Ramos (cell line): Measurements from ENCODE around the gene IGFBP5.

Experiments
- in situ Hi-C: fragments of 300-500 bp; cut with MboI; formaldehyde crosslinking; loops from one replicate; pipeline ENCODE4 v1.14.3; 2022; ENCODE audit warnings: low sequenced_read_pairs; ENCODE audit not compliant: unreplicated experiment

IGFBP5 gene, protein sequence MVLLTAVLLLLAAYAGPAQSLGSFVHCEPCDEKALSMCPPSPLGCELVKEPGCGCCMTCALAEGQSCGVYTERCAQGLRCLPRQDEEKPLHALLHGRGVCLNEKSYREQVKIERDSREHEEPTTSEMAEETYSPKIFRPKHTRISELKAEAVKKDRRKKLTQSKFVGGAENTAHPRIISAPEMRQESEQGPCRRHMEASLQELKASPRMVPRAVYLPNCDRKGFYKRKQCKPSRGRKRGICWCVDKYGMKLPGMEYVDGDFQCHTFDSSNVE

DNA sequence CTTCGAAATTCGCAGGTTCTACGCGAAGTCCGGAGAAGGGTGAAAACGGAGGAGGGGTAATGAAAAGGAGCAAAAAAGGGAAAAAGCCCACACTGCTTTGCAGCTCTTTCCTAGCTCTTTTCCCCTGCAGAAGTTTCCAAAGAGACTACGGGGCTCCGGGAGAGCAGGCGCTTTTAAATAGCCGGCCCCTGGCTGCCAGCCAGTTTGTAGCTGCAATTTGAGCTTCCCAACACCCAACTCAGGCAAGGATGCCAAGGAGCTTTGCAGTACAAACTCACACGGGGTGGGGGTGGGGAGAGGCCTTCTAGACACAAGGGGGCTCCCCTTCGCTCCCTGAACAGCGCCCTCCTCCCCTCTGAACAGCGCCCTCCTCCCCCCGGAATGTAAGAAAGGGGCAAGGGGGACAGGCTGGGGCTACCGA, at the start of gene IGFBP5:
Gene IGFBP5 (minus strand): TSS at position 149 of the 421 bp plus-strand sequence. CDS start 774 bp downstream, outside the sequence.
- in situ Hi-C loops: loop anchor here (25.0 kb wide), 1 partner anchor 817 kb away; no protein-coding TSS in a partner anchor

DNA sequence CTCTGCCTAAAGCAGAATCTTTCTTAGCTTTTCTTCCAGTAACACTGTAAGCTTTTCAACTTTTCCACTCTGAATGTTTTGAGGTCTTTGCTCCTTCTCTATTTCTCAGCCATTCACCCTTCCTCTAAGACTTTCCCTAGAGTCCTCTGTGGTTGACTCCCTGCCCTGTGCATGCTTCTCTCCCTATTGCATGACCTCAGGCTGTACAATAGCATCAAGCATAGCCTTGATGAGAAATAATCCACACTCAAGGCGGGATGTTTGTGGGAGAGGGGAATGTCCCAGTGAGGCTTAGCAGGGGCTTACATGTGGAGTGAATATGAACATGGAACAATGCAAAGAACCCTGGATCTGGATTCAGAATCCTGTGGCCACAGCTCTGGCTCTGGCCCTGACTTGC, 48.4 kb upstream of the IGFBP5 start:
- in situ Hi-C loops: no loop called here

DNA sequence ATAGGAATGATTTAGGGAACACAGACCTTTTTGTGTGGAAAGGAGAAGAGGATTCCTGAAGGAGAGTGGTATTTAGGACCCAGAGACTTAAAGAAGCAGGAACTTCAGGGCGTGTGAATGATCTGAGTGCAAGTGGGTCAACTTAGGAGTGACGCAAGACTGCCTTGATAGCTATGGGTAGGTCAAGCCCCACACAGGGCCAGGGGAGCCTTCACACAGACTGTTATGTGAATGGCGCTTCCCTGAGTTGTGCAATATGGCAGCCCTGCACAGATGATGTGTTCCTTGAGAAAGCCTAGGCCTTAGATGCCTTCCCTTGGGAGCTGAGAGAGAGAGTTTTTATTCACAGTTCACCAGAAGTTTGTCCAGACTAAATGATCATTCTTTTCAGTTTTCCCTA, 47.1 kb upstream of the IGFBP5 start:
- in situ Hi-C loops: no loop called here

DNA sequence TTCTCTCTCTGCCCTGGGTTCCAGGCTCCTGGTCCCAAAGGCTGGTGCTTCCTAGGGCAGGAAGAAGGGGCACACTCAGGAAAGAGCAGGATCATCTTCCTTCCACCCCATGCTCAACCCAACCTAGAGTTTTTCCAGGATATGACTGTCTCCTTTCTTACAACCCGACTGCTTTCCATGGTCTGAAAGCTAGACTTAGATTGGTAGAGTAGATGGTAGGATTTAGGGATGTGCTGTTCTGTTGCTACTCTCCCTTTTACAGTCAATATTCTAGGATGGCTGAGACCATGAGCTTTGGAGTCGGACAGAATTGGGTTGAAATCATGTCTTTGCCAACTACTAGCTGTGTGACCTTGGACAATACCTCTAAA, 45.9 kb upstream of the IGFBP5 start:
- in situ Hi-C loops: no loop called here

DNA sequence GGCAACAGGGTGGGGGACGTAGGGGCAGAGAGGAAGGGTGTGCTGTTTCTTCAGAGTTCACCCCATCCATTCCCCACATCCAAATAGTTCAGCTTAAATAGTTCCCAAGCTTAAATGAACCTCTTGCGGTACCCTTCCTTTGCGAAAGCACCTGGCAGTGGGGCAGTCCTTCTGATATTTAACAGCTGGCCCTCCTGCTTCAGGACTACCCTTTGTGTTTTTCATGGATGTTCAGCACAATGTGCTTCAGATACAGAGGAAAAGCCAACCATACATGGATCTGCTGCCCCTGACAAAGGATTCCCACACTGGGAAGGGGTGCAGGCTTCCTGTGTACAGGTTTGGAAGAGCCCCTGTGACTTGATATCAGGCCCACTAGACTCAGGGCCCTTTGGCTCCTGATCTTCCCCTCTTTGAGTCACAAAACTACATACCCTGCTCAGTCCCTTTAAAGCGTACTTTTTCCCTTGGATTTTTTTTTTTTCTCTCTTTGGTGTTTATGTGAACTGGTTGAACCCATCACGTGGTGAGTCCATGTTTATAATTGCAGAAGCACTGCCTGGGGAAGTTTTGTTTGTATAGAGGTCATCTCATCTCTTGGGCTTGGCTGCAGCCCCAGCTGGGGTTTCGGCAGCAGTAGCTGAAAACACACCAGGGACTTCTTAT, 45.3 kb upstream of the IGFBP5 start:
- in situ Hi-C loops: no loop called here

DNA sequence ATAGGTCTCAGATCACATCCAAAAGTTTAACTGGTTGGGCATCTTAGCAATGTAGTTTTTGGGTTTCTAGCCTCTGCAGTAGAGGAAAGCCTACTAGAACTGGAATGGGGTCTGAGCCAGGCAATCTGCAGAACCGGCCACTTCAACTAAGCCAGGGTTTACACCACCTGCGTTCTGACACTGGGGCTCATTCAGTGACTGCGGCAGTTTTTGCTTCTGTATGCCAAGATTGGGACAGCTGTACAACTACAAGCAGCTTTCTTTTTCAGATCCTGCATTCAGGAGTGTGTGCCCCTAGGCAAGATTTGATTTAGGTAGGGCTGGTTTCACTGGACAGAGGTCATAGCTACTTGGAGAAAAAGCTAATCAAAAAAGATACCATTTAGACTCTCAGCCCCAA, 43.7 kb upstream of the IGFBP5 start:
- in situ Hi-C loops: no loop called here

DNA sequence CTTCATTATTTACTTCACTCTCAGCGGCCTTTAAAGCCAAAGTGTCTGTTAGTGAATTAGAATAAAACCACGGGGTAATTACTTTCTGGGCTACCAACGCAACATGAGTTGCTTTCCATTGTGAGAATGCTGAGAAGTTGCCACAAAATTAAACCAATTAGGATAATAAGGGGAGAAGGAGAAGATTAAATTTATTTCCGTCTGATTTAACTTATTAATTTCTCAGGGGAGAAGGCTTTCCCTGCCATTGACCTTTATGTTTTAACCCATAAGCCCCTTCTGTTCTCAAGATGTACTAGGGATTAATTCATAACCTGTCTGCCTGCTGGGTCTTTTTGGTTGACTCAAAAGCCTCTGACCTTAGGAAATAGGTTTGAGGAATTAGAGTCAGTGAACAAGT, 42.3 kb upstream of the IGFBP5 start:
- in situ Hi-C loops: no loop called here

DNA sequence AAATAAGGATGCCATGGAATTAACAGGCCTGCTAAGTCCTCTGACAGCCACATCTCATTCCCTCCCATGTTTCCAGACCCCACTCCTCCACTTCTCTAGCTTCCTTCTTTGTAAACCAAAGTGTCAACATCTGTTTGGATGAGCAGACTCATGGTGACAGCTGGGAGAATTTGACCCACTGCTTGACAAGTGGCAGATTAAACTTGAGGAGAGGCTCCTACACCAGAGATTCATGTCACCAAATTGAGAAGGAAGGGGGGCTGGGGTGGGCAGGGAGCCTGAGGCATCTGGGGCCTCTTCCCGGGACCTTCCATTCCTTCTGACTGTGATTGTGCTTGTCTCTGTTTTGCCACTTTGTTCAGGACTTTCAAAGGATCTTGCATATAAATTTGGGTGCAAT, 41.0 kb upstream of the IGFBP5 start:
- in situ Hi-C loops: no loop called here

DNA sequence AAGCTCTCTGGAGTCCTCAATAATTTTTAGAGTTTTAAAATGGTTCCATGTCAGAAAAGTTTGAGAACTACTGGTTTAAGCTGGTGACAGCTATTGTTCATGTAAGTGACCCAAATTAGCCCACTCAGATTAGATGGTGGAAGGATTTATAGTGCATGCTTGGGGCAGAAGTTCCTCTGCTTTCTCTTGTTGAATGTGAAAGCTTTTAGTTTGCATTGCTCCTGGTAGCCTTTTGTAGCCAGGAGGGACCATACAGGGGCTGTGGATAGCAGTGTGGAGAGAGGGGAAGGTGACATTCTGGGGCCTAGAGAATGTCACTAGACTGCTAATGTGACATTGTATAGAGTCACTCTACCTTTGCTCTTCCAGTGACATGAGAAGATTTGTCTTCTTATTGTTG, 40.3 kb upstream of the IGFBP5 start:
- in situ Hi-C loops: no loop called here

DNA sequence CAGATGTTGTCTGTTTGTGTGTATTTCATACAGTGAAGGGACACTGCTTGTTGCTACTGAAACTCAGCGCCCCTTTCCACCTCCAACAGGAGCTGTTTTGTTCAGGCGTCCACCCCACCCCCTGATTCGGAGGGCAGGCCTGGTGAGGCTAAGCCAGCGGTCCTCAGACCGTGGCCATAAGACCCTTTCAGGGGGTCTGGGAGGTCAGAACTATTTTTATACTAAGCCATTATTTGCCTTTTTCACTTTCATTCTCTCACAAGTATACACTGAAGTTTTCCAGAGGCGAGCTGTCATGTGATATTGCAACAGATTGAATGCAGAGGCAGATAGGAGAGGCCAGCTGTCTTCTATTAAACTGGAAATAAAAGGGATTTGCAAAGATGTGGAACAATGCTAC, 39.7 kb upstream of the IGFBP5 start:
- in situ Hi-C loops: no loop called here

DNA sequence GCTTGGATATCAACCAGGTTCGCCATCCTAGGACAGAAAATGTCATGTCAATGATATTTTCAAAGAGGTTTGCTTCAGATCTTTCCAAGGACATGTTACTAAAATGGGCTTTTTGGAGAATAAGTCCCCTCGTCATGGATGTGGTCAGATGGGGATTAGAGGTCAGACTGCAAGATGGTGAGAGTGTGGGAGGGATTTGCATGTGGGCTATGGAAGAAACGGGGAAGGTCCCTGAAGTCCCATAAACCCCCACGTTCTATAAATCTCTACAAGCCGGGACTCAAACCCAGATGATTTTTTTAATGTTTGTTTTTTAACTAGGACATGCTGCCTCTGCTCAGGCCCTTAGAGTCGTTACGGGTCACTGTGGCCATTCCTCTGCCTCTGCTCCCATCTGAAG, 37.7 kb upstream of the IGFBP5 start:
- in situ Hi-C loops: no loop called here

DNA sequence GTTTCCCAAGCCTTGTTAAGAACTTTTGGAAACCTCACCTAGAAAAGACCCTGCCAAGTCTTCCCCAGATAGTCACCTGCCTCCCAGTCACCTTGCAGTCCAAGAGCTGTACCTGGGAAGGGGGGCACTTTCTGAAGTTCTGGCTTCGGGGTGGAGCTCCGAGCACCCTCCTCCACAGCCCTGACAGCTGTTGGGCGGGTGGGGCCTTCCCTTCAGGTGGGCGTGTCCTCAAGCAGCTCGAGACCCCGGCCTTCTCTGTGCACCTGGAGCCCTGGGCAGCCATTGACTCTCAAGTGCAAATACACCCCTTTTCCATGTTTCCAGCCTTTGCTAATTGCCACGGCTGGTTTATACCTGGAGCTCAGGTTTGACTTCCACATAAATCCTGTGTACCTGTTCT, 37.0 kb upstream of the IGFBP5 start:
- in situ Hi-C loops: no loop called here

DNA sequence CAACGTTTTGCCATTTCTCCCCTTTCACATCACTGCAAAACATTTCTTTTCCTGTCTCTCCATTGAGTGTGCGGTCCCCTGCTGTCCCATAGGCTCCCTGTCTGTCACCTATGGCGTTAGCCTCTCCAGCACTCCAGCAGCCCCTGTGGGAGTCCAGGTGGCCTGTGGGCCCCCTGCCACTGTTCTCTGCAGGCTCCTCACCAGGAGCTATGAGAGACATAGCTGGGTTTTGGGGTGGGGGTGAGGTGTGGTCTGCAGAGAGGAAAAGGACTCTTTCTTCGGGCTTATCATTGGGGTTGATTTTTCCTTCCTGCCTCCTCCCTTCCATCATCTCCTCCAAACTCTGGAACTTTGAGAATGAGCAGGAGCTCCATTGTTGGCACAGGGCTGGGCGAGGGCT, 36.1 kb upstream of the IGFBP5 start:
- in situ Hi-C loops: no loop called here

DNA sequence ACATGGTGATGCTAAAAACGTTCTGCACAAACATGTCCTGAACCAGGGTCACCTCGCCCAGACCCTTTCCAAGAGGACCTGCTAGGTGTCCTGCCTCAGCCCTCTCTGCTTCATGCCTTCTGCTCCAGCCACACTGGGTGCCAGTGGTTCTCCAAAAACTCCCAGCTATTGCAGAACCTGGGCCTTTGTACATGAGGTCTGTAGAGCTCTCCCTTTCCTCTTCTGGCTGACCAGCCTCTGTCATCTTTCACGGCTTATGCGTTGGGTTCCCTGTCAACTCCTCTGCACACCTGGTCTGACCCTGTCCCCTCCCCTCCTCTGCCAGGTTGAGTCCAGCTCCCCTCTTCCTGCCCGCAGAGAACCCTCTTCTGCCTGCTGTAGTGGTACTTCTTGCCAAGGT, 35.5 kb upstream of the IGFBP5 start:
- in situ Hi-C loops: no loop called here

DNA sequence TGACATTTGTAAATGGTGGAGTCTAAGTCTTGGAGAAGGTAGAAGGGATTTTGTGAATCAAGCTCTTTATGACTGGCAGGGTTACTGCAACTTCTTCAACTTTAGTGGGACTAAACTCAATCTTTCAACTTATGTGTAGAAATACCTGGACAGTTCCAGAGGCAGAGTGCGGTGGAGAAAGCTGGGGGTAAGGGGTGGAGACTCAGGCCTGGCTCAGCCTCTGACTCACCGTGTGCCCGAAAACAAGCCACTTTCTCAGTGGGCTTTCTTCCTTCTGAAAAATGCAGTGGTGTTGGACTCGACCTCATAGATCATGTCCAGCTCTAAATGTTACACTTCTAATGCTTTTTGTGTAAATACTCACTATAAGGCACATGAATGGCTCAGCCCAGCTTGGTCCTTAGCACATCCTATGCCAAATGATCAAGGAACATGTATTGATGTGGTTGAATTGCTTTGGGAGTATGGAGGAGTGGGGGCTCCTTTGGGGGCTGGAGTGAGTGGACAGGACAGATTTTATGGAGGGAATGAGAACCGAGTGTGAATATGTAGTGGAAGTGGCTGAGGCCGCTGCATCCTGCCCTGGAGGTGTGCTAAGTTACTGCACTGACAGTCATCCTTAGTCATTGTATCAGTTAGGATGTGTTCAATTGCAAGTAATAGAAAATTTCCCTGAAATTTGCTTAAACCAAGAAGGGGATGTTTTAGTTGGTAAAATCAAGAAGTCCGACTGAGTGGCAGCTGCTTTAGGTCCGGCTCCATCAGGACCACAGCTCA, 32.2 kb upstream of the IGFBP5 start:
- in situ Hi-C loops: no loop called here

DNA sequence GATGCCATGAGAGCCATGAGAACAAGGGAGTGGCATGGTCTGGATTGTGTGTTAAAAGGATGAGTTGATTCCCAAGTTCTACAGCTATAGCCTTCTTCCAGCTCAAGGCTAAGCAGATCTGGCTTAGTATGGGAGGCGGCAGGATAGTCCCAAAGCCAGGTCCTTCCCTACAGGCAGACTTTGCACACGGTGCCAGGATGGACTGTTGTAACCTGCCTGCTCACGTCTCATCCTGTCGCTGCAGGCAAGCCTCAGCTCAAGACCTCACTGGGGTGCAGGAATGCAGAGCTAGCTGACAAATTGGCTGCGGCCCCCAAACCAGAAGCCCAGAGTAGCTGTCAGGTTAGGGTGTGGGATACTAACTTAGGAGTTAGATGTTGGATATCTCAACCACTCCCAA, 28.8 kb upstream of the IGFBP5 start:
- in situ Hi-C loops: no loop called here

DNA sequence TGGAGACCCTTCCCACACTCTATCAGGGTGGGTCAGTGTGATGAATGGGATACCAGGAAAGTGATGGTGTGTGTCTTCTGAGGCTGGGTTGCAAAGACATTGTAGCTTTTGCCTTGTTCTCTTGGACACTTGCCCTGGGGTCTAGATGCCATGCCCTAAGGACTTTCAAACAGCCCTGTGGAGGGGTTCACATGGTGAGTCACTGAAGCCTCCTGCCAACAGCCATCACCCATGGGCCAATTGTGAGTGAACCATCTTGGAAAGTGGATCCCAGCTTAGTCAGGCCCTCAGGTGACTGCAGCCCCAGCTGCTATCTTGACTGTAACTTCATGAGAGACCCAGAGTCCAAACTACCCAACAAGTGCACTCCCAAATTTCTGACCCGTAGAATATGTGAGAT, 25.8 kb upstream of the IGFBP5 start:
- in situ Hi-C loops: no loop called here

DNA sequence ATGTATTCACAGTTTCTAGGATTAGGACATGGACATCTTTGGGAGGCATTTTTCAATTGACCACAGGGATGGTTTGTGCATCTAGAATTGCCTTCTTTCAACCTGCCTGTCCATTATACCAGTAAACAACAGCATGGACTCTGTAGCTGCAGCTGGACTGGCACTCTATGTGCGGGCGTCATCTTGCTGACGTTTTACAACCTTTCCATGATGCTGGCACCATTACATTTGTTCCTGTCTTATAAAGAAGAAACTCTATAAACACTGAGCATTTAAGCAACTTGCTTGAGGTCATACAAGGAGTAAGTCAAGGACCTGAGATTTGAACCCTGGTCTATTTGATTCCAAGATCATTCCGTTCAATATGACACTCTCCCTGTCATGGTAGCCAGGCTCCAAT, 25.4 kb upstream of the IGFBP5 start:
- in situ Hi-C loops: no loop called here

DNA sequence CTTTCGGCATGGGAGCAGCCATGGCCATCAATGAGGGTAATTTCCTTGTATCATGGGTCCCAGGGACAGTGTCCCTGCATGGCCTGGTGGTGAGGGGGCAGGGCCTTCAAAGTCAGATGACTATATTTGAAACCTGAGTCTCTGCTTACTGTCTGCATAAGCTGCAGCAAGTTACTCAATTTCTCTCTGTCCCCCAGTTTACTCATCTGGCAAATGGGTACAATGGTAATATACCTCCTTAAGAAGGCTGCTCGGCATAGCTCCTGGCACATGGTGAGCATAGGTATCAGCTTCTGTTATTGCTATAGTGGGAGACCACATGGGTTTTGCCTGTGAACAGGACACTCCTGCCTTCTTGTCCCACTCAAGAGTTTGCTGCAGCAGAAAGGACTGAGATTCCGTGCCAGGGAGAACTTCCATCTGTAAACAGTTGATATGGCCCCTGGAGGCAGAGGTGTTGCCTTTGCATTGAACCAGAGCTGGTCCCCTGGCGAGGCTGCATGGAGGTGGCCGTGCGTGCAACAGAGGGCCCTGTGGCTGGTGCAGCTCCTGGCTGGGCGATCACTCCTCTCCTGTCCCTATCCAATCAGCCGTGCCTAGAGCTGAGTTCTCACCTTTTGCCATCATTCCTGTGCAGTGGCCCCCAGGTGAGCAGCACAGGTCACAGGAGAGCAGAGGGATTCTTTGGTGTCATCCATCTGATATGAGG, 22.7 kb upstream of the IGFBP5 start:
- in situ Hi-C loops: no loop called here

DNA sequence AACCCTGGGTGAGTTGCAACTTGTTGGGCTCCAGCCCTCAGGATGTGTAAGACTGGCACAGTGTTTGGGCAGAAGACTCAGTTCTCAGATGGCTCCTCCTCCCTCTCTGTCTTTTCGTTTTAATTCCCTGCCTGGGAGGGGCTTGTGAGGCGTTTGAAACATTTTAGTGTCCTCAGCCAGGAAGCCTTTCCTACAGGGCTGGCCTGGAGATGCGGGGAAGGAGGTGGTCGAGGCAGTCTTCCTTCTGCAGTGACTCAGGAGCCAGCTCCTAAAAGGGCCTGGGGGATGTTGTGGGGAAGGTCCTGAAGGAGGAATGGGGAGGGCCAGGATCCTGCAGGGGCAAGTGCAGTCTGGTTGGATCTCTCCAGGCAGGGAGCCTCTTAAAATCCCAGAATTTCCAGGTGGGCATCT, 22.1 kb upstream of the IGFBP5 start:
- in situ Hi-C loops: no loop called here

DNA sequence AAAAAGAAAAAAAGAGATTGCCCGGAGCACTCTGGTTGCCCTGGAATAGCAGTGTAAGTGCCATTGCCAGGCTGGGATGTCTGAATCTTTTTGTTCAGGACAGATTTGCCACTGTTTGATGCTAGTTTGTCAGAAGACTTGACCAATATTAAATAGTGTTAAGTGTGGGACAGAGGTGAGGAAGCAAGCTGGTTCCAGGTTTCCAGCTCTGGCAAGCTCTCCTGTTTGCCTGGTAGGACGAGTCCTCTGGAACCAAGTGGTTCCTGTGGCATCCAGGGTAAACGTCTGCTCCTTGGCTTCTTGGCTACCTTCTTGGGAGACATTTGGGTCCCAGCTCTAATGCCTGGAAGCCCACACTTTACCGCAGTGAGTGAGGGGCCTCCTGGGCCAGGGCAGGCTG, 20.8 kb upstream of the IGFBP5 start:
- in situ Hi-C loops: no loop called here
